Left hindlimb (tissue), 1 donor: ENCODE results near the gene PTPRM.

ENCODE experiments used
- DNase-seq: peaks from one replicate; pipeline ENCODE4 v3.0.0-alpha.2; 2018

Gene PTPRM

GRCh38 chr18:7870266-7870665, 303.1 kb downstream of the PTPRM start:
- no peak for DNase-seq

- no peak for DNase-seq
Measured at GRCh38 chr18:7870855-7871254, 303.7 kb downstream of the PTPRM start.

GRCh38 chr18:7871560-7872456, 304.7 kb downstream of the PTPRM start:
- DNase-seq, result no peak

- no peak for DNase-seq
Measured at GRCh38 chr18:7872569-7872968, 305.5 kb downstream of the PTPRM start.

- no peak for DNase-seq
Measured at GRCh38 chr18:7873316-7873715, 306.2 kb downstream of the PTPRM start.

- no peak for DNase-seq
Measured at GRCh38 chr18:7876354-7877104, 309.4 kb downstream of the PTPRM start.

GRCh38 chr18:7877609-7878008, 310.5 kb downstream of the PTPRM start:
- DNase-seq, result no peak

GRCh38 chr18:7878265-7879211, 311.4 kb downstream of the PTPRM start:
- DNase-seq, result no peak

- no peak for DNase-seq
Measured at GRCh38 chr18:7879717-7880116, 312.6 kb downstream of the PTPRM start.

GRCh38 chr18:7885865-7886264, 318.7 kb downstream of the PTPRM start:
- DNase-seq, result no peak

- no peak for DNase-seq
Measured at GRCh38 chr18:7886436-7886835, 319.3 kb downstream of the PTPRM start.

GRCh38 chr18:7889515-7889914, 322.4 kb downstream of the PTPRM start:
- no peak for DNase-seq

GRCh38 chr18:7890075-7890474, 323.0 kb downstream of the PTPRM start:
- DNase-seq, result no peak

- DNase-seq, result no peak
Measured at GRCh38 chr18:7892556-7892955, 325.4 kb downstream of the PTPRM start.

- no peak for DNase-seq
Measured at GRCh38 chr18:7894592-7894991, 327.5 kb downstream of the PTPRM start.

- no peak for DNase-seq
Measured at GRCh38 chr18:7895346-7895745, 328.2 kb downstream of the PTPRM start.

- DNase-seq, result no peak
Measured at GRCh38 chr18:7896161-7896560, 329.0 kb downstream of the PTPRM start.

GRCh38 chr18:7896805-7897518, 329.8 kb downstream of the PTPRM start:
- no peak for DNase-seq

GRCh38 chr18:7898181-7898580, 331.1 kb downstream of the PTPRM start:
- no peak for DNase-seq

- DNase-seq, result no peak
Measured at GRCh38 chr18:7899078-7899477, 332.0 kb downstream of the PTPRM start.

- DNase-seq, result no peak
Measured at GRCh38 chr18:7900091-7900490, 333.0 kb downstream of the PTPRM start.

- DNase-seq, result no peak
Measured at GRCh38 chr18:7901657-7902056, 334.5 kb downstream of the PTPRM start.
